ENCODE measurements around the gene AHCYL2. TPM values are rescaled to one million over a fixed set of nuclear protein-coding genes. Genes with fewer than 3 reads are reported as not detected.

Gene AHCYL2
- total RNA-seq, 1 experiment from 2014 or later, result 25.6 TPM

GRCh38 chr7:129187681-129188371 is 37.0 kb upstream of the AHCYL2 start:
- CTCF ChIA-PET, result interaction anchor here (1.2 to 5.8 kb wide), 3 partner anchors 18 to 26 kb away, joined by 3 to 36 read pairs (median 10); no protein-coding TSS in a partner anchor
- peaks cover 41% of the 10 kb centered on the region for H3K4me1 Mint-ChIP-seq
- H3K27ac Mint-ChIP-seq, result no peak overlapping the region
- peaks cover 7% of the 10 kb centered on the region for H3K36me3 Mint-ChIP-seq
- peak overlapping the region; percentile 68 for H3K4me3 Mint-ChIP-seq
- no peaks in the 10 kb centered on the region for H3K9me3 Mint-ChIP-seq
- DNase-seq (ENCODE audit: low spot score), result no peak
- no peak for ATAC-seq
- H3K27me3 Mint-ChIP-seq (ENCODE audit: low read depth), result peaks cover 30% of the 10 kb centered on the region
- POLR2A ChIA-PET, result interaction anchor here (1.2 to 2.4 kb wide), 3 partner anchors 19 to 304 kb away, joined by 3 to 27 read pairs (median 9); no protein-coding TSS in a partner anchor
- TF ChIP-seq ZSCAN18 (CRISPR knock-in tag; IDR thresholded peaks at IDR 0.05) (no peak), TEAD1 (CRISPR knock-in tag; IDR thresholded peaks at IDR 0.05) (no peak), IRF1 (CRISPR knock-in tag; IDR thresholded peaks at IDR 0.05) (no peak), ZNF423 (CRISPR knock-in tag; IDR thresholded peaks at IDR 0.05) (no peak), TEAD4 (CRISPR knock-in tag; IDR thresholded peaks at IDR 0.05) (no peak), ZNF512 (CRISPR knock-in tag; IDR thresholded peaks at IDR 0.05; ENCODE audit: borderline replicate concordance) (no peak), FOXP4 (CRISPR knock-in tag; IDR thresholded peaks at IDR 0.05) (no peak), NFE2L1 (CRISPR knock-in tag; IDR thresholded peaks at IDR 0.05) (no peak), NFYB (CRISPR knock-in tag; conservative IDR thresholded peaks at IDR 0.05; ENCODE audit: low read depth) (no peak), USF1 (CRISPR knock-in tag; IDR thresholded peaks at IDR 0.05) (no peak), MYBL2 (CRISPR knock-in tag; IDR thresholded peaks at IDR 0.05) (no peak), NR1H2 (CRISPR knock-in tag; IDR thresholded peaks at IDR 0.05) (no peak), ZMAT4 (CRISPR knock-in tag; IDR thresholded peaks at IDR 0.05) (no peak)

- ChIA-PET POLR2A (interaction anchor here (1.1 to 2.4 kb wide), 4 partner anchors 20 to 305 kb away, joined by 3 to 27 read pairs (median 6); partner anchors contain the start of gene AHCYL2), CTCF (interaction anchor here (0.7 to 5.8 kb wide), 7 partner anchors 19 to 97 kb away, joined by 3 to 36 read pairs (median 5); no protein-coding TSS in a partner anchor)
- H3K9me3 Mint-ChIP-seq, result 0 out of 2 replicates have a peak, but pooled peaks cover 4% of the 10 kb centered on the region
- H3K4me1 Mint-ChIP-seq, result peaks cover 41% of the 10 kb centered on the region
- peak; percentile 85 for ATAC-seq
- peak within 1 kb of the TSS; percentile 96 for H3K4me3 Mint-ChIP-seq
- peaks cover 30% of the 10 kb centered on the region for H3K27me3 Mint-ChIP-seq (ENCODE audit: low read depth)
- peak within 1 kb of the TSS; percentile 53; the same call in 1 of the 2 replicates for H3K27ac Mint-ChIP-seq
- peak; percentile 90 for DNase-seq (ENCODE audit: low spot score)
- H3K36me3 Mint-ChIP-seq, result peaks cover 13% of the 10 kb centered on the region
- TF ChIP-seq ZNF263 (CRISPR knock-in tag; IDR thresholded peaks at IDR 0.05; ENCODE audit: low read depth) (no peak), MLX (CRISPR knock-in tag; IDR thresholded peaks at IDR 0.05) (no peak), ATF6 (CRISPR knock-in tag; IDR thresholded peaks at IDR 0.05) (no peak), E2F4 (CRISPR knock-in tag; IDR thresholded peaks at IDR 0.05; ENCODE audit: borderline replicate concordance, low read depth) (peak; percentile 48; the same call in 1 of the 2 replicates), ATF2 (CRISPR knock-in tag; IDR thresholded peaks at IDR 0.05; ENCODE audit: borderline replicate concordance, low read depth) (no peak), ZNF423 (CRISPR knock-in tag; IDR thresholded peaks at IDR 0.05) (no peak)
These were observed 36.4 kb upstream of the AHCYL2 start, which contains the start of gene SMO for GRCh38 chr7:129188372-129188891. SMO (plus strand) TSS chr7:129188633; CDS start chr7:129189152, 519 bp downstream.
